ENCODE data around the gene PCDHGA6. TPM values are rescaled to one million over a fixed set of nuclear protein-coding genes. Genes with fewer than 3 reads are reported as not detected.
"Not testable (repeated sequence)": the region's sequence is repeated elsewhere in the genome, so short reads cannot be mapped to it uniquely, and the experiment has no call there.

The PCDHGA6 gene
- total RNA-seq, 6 experiments from 2014 or later = 1.8 to 2.8 (median 2.8) TPM

GRCh38 chr5:141407790-141408505 lies 34.3 kb downstream of the PCDHGA6 start, which contains the start of gene PCDHGB6:
PCDHGB6 (plus strand) TSS chr5:141408021; CDS start chr5:141408203, 182 bp downstream.
- DNase-seq; H3K27me3 Mint-ChIP-seq (ENCODE audit: insufficient read depth); H3K4me1 Mint-ChIP-seq (ENCODE audit: low read depth); H3K27ac Mint-ChIP-seq; H3K4me3 Mint-ChIP-seq: not testable (repeated sequence)
- Mint-ChIP-seq H3K9me3 (peaks cover 60% of the 10 kb centered on the region), H3K36me3 (ENCODE audit: low read depth) (peaks cover 62% of the 10 kb centered on the region)
- TF ChIP-seq CTCF (IDR thresholded peaks at IDR 0.05) = peak; percentile 51; the same call in 1 of the 2 replicates

- Mint-ChIP-seq H3K4me1 (ENCODE audit: low read depth) (no peaks in the 10 kb centered on the region; the same call in 1 of the 2 replicates), H3K27me3 (ENCODE audit: insufficient read depth) (no peaks in the 10 kb centered on the region), H3K9me3 (peaks cover 53% of the 10 kb centered on the region), H3K27ac (no peak overlapping the region), H3K36me3 (ENCODE audit: low read depth) (peaks cover 65% of the 10 kb centered on the region), H3K4me3 (no peak overlapping the region)
- DNase-seq = no peak
- TF ChIP-seq CTCF (IDR thresholded peaks at IDR 0.05) = no peak
These were observed 36.1 kb downstream of the PCDHGA6 start for GRCh38 chr5:141409598-141410306.

GRCh38 chr5:141411575-141411974 lies 37.9 kb downstream of the PCDHGA6 start:
- H3K27ac Mint-ChIP-seq = no peak overlapping the region
- H3K36me3 Mint-ChIP-seq (ENCODE audit: low read depth) = peaks cover 48% of the 10 kb centered on the region
- no peaks in the 10 kb centered on the region; the same call in 1 of the 2 replicates for H3K4me1 Mint-ChIP-seq (ENCODE audit: low read depth)
- H3K27me3 Mint-ChIP-seq (ENCODE audit: insufficient read depth) = no peaks in the 10 kb centered on the region
- no peak for TF ChIP-seq CTCF (IDR thresholded peaks at IDR 0.05)
- H3K4me3 Mint-ChIP-seq = no peak overlapping the region
- no peak for DNase-seq
- H3K9me3 Mint-ChIP-seq = peaks cover 42% of the 10 kb centered on the region

GRCh38 chr5:141412854-141413539 lies 39.3 kb downstream of the PCDHGA6 start, which contains the start of gene PCDHGA10:
PCDHGA10 (plus strand) TSS chr5:141412987; CDS start chr5:141413176, 189 bp downstream.
- Mint-ChIP-seq H3K27me3 (ENCODE audit: insufficient read depth) (peaks cover 2% of the 10 kb centered on the region; the same call in 1 of the 2 replicates), H3K4me1 (ENCODE audit: low read depth) (peaks cover 4% of the 10 kb centered on the region), H3K36me3 (ENCODE audit: low read depth) (peaks cover 45% of the 10 kb centered on the region), H3K4me3 (0 out of 2 replicates have a peak within 1 kb of the TSS, but pooled peaks have one; percentile 20), H3K27ac (no peak within 1 kb of the TSS), H3K9me3 (peaks cover 38% of the 10 kb centered on the region)
- peak; percentile 73 for TF ChIP-seq CTCF (IDR thresholded peaks at IDR 0.05)
- DNase-seq = peak; percentile 26

GRCh38 chr5:141413540-141414069 lies 39.9 kb downstream of the PCDHGA6 start:
- Mint-ChIP-seq H3K36me3 (ENCODE audit: low read depth) (peaks cover 45% of the 10 kb centered on the region), H3K4me3 (no peak overlapping the region), H3K27me3 (ENCODE audit: insufficient read depth) (peaks cover 2% of the 10 kb centered on the region; the same call in 1 of the 2 replicates), H3K27ac (no peak overlapping the region), H3K9me3 (peaks cover 38% of the 10 kb centered on the region), H3K4me1 (ENCODE audit: low read depth) (peaks cover 10% of the 10 kb centered on the region)
- TF ChIP-seq CTCF (IDR thresholded peaks at IDR 0.05) = no peak
- no peak for DNase-seq

- H3K4me1 Mint-ChIP-seq (ENCODE audit: low read depth) = peaks cover 14% of the 10 kb centered on the region
- H3K36me3 Mint-ChIP-seq (ENCODE audit: low read depth) = peaks cover 43% of the 10 kb centered on the region
- H3K4me3 Mint-ChIP-seq; H3K27me3 Mint-ChIP-seq (ENCODE audit: insufficient read depth); DNase-seq; H3K27ac Mint-ChIP-seq: not testable (repeated sequence)
- H3K9me3 Mint-ChIP-seq = peaks cover 33% of the 10 kb centered on the region
These were observed 41.0 kb downstream of the PCDHGA6 start for GRCh38 chr5:141414548-141415274.

- H3K27me3 Mint-ChIP-seq (ENCODE audit: insufficient read depth) = not testable (repeated sequence)
These were observed 41.6 kb downstream of the PCDHGA6 start for GRCh38 chr5:141415275-141415618.

More at GRCh38 chr5:141415275-141415618, 41.6 kb downstream of the PCDHGA6 start:
- H3K27ac Mint-ChIP-seq, DNase-seq, H3K4me3 Mint-ChIP-seq: not testable (repeated sequence)
- Mint-ChIP-seq H3K36me3 (ENCODE audit: low read depth) (peaks cover 45% of the 10 kb centered on the region), H3K4me1 (ENCODE audit: low read depth) (peaks cover 14% of the 10 kb centered on the region), H3K9me3 (peaks cover 32% of the 10 kb centered on the region)

All from HFFc6 (cell line).